OCI-LY1 (cell line): ENCODE measurements around the gene BEND3.

Source experiments
- CTCF ChIP-seq: fragments of 200-600 bp; sonication (generic), shearing (Covaris generic); IDR thresholded peaks from 2 replicates; pipeline ENCODE4 v1.5.1; 2017; ENCODE audit warnings: mild to moderate bottlenecking, antibody characterized with exemption, low read length, moderate library complexity, mixed read lengths
- EZH2 ChIP-seq: fragments of 200-600 bp; sonication (generic), shearing (Covaris generic); IDR thresholded peaks from 2 replicates; pipeline ENCODE4 v1.8.0; 2017; ENCODE audit warnings: borderline replicate concordance, mixed run types, mild to moderate bottlenecking, antibody characterized with exemption, low read length, moderate library complexity, mixed read lengths

GRCh38 chr6:107103082-107103481 is 12.2 kb downstream of the BEND3 start:
- no peak for TF ChIP-seq CTCF
- TF ChIP-seq EZH2: no peak
